Astrocyte (in vitro differentiated cells and primary cell): ENCODE measurements around the gene IL1RAPL2.

ENCODE experiments used
- CTCF ChIP-seq: IDR thresholded peaks from 2 replicates; pipeline ENCODE4 v1.5.1; 2011; ENCODE audit warnings: low read depth, mild to moderate bottlenecking, inconsistent platforms, low read length, moderate library complexity; ENCODE audit not compliant: insufficient read depth
- EZH2 ChIP-seq: IDR thresholded peaks from 2 replicates; pipeline ENCODE4 v1.6.1; 2012; ENCODE audit warnings: mild to moderate bottlenecking, low read length, inconsistent platforms; ENCODE audit not compliant: insufficient read depth

DNA sequence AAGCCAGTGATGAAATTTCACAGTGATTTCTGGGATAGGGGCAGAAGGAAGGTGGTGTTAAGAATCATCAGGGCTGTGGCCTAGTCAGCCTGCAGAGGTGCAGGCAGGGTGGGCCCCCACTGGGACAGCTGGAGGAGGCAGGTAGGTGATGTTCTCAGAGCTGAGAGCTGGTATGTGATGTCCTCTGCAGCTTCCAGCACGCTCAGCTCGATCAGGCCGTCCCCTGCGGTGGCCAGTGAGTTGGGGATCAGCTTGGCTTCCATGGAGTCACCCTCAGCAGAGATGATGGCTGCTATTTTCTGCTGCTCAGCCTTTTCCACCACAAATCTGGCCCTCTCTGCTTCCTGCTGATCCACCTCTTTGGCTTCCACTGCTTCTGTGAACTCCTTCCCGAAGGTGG lies 81.1 kb downstream of the IL1RAPL2 start:
- TF ChIP-seq CTCF (no peak), EZH2 (no peak)
